ENCODE results near the gene FAM222A. TPM values are rescaled to one million over a fixed set of nuclear protein-coding genes. Genes with fewer than 3 reads are reported as not detected.

FAM222A gene
- total RNA-seq, 4 donors from 2014 or later: 4.8 to 7.2 (median 6.1) TPM

DNA sequence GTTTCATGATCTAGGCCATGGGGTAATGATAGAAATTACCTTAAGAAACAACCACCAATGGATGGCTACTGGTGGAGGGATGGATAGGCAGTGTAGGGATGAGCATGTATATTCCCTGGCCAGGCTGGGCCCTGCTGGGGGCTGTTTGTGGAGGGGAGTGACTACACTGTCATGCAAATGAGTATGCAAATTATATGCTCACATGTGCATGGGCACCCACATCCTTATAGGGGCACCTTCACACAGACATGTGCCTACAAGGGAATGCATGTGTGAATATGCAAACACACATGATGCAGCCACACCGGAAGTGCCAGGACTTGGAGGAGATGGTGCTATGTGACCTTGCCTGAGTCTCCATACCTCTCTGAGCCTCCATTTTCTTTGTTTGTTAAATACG is 39.7 kb upstream of the FAM222A start:
- 85 to 86% methylated on average over 2 of the region's 2 CpGs for WGBS, 2 donors
- intact Hi-C loops (cut with DNase I; ENCODE audit: low total_unique reads): no loop called here
- H3K4me3 ChIP-seq (ENCODE audit: low read depth, poor library complexity, severe bottlenecking): no peak overlapping the region
- TF ChIP-seq, protein P1, sequence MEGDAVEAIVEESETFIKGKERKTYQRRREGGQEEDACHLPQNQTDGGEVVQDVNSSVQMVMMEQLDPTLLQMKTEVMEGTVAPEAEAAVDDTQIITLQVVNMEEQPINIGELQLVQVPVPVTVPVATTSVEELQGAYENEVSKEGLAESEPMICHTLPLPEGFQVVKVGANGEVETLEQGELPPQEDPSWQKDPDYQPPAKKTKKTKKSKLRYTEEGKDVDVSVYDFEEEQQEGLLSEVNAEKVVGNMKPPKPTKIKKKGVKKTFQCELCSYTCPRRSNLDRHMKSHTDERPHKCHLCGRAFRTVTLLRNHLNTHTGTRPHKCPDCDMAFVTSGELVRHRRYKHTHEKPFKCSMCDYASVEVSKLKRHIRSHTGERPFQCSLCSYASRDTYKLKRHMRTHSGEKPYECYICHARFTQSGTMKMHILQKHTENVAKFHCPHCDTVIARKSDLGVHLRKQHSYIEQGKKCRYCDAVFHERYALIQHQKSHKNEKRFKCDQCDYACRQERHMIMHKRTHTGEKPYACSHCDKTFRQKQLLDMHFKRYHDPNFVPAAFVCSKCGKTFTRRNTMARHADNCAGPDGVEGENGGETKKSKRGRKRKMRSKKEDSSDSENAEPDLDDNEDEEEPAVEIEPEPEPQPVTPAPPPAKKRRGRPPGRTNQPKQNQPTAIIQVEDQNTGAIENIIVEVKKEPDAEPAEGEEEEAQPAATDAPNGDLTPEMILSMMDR (IDR thresholded peaks at IDR 0.05): no peak
- TF ChIP-seq POLR2A (IDR thresholded peaks at IDR 0.05): no peak
- DNase-seq (ENCODE audit: low spot score in 2 of 2): no peak

DNA sequence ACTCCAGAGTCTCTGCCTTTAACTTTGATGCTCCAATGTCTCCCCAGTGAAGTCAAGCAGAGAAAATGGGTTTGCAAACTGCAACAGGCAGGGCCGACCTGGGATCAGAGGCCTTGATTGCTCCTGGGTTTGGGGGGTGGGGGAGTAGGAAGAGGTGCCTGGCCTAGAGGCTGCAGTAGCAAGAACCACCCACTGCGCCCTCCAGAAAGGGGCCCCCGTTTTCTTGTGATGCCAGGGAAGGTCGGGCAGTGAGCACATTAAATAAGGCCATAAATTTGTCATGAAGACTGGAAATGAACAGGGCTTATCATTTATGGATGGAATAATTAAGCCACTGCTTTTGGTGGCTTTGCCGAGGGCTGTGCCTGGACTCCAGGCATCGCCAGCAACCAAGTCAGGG is 38.2 kb upstream of the FAM222A start:
- no peak for TF ChIP-seq POLR2A (IDR thresholded peaks at IDR 0.05)
- TF ChIP-seq, protein P1 (IDR thresholded peaks at IDR 0.05): no peak
- DNase-seq (ENCODE audit: low spot score in 2 of 2): no peak
- intact Hi-C loops (cut with DNase I; ENCODE audit: low total_unique reads): no loop called here
- WGBS, 2 donors: 63 to 66% methylated on average over 6 of the region's 6 CpGs
- H3K4me3 ChIP-seq (ENCODE audit: low read depth, poor library complexity, severe bottlenecking): no peak overlapping the region

DNA sequence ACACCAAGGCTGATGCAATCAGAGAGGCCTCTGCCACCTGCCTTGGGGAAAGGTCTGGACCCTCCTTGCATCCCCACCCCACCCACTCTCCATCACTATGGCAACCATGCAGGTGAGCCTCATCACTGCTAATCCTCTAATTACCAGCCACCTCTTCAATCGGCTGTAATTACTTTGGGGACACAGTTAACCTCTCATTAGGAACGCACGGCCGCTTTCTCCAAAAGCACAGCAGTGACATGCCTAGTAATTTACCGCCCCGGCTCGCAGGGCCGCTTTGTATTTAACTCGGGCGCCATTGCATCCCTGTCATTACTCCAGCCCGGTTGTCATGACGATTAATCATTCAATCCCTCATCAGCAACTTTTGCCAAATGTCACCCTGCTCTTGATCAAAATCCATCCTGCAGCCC is 36.3 kb upstream of the FAM222A start:
- DNase-seq (ENCODE audit: low spot score in 2 of 2): no peak
- intact Hi-C loops (cut with DNase I; ENCODE audit: low total_unique reads): no loop called here
- 41 to 50% methylated on average over 12 of the region's 12 CpGs for WGBS, 2 donors

DNA sequence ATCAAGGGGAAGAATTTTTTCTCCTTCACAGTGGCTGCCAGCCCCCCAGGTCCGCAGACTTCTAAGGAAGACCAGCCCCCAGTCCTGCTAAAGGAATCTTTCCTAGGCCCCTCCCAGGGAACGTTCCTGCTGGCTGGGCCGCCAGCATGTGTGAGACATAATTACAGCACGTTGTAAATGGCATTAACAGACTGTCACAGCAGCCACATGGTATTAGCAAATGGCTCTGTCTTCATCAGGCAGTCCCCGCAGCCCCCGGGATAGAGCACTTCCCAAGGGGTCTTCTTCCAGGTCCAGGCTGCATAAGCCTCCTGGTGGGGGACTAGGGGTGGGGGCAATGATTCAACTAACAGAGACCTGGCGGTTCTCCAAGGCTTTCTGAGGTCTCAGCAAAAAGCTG is 34.9 kb upstream of the FAM222A start:
- intact Hi-C loops (cut with DNase I; ENCODE audit: low total_unique reads): no loop called here
- WGBS, 2 donors: 32 to 34% methylated on average over 7 of the region's 7 CpGs
- DNase-seq (ENCODE audit: low spot score in 2 of 2): no peak
- no peak overlapping the region for H3K4me3 ChIP-seq (ENCODE audit: low read depth, poor library complexity, severe bottlenecking)
- no peak for TF ChIP-seq POLR2A (IDR thresholded peaks at IDR 0.05)

More for the DNA sequence above, 36.3 kb upstream of the FAM222A start:
- H3K4me3 ChIP-seq (ENCODE audit: low read depth, poor library complexity, severe bottlenecking): no peak overlapping the region
- TF ChIP-seq, protein P1 (IDR thresholded peaks at IDR 0.05): no peak
- no peak for TF ChIP-seq POLR2A (IDR thresholded peaks at IDR 0.05)

DNA sequence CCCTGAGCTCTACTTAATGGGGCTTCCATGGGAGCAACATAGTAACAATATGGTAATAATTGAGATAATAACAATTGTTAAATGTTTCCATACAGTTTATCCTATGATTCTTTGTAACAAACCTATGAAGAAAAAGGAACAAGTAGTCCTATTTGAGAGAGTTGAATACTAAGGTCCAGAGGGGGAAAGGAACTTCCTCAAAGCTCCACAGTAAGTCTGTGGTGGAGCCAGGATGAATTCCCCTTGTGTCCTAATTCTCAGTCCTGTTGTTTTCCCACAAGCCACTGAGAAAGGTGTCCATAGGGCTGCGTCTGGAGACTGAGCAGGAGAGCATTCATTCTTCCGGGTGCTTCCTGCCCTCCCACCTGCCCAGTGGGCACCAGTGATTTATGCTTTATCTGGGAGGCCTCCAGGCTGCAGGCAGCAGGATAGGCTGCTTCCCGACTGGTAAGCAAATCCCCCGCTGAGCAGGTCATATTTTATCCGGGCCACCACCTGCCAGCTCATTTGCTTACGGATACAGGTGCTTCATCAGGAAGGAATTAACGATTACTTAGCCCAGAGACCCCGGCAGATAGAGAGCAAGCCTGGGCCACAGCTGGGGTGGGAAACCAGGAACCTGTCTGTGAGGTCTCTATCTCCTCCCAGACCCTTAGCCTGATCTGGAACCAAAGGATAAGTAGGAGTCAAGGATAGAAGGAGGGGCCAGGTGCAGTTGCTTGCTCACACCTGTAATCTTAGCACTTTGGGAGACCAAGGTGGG is 33.9 kb upstream of the FAM222A start:
- intact Hi-C loops (cut with DNase I; ENCODE audit: low total_unique reads): no loop called here
- TF ChIP-seq, protein P1 (IDR thresholded peaks at IDR 0.05): no peak
- TF ChIP-seq POLR2A (IDR thresholded peaks at IDR 0.05): no peak
- 44 to 48% methylated on average over 8 of the region's 8 CpGs for WGBS, 2 donors

DNA sequence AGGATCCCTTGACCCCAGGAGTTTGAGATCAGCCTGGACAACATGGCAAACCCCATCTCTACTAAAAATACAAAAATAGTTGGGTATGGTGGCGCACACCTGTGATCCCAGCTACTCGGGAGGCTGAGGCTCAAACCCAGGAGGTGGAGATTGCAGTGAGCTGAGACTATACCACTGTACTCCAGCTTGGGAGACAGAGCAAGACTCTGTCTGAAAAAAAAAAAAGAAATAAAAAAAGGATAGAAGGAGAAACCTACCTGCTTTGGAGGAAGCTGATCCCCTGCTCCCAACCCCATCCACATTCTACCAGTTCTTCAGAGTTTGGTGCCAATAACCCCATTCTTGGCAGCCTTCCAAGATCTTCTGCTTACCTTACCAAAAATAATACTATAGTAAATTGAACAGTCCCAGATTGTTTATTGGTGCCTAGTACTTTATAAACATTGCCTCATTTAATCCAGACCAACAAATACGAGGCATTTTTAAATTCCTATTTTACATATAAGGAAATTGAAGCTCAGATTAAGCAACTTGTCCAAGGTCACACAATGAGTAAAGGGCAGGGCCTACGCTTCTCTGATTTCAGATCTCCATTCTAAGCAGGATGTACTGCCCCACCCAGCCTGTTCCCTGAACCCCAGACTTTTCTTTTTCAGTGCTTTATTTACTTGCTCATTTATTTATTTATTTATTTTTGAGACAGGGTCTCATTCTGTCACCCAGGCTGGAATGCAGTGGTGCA is 33.2 kb upstream of the FAM222A start:
- intact Hi-C loops (cut with DNase I; ENCODE audit: low total_unique reads): no loop called here
- TF ChIP-seq, protein P1 (IDR thresholded peaks at IDR 0.05): no peak
- TF ChIP-seq POLR2A (IDR thresholded peaks at IDR 0.05): no peak
- no peak for DNase-seq (ENCODE audit: low spot score in 2 of 2)
- 67 to 75% methylated on average over 4 of the region's 4 CpGs for WGBS, 2 donors
- no peak overlapping the region for H3K4me3 ChIP-seq (ENCODE audit: low read depth, poor library complexity, severe bottlenecking)

More for the DNA sequence above, 33.9 kb upstream of the FAM222A start:
- DNase-seq (ENCODE audit: low spot score in 2 of 2): no peak
- H3K4me3 ChIP-seq (ENCODE audit: low read depth, poor library complexity, severe bottlenecking): no peak overlapping the region

Measured in lower leg skin (tissue), 4 donors.